GM19397 (cell line): ENCODE results near the gene RBPJ.

Experiments
- ATAC-seq: cut with Tn5 transposase; IDR thresholded peaks from one replicate; pipeline ENCODE4 v1.9.1; 2021; ENCODE audit warnings: mild to moderate bottlenecking, moderate library complexity; ENCODE audit not compliant: unreplicated experiment

Gene RBPJ

GRCh38 chr4:26452565-26453531, 132.0 kb downstream of the RBPJ start:
- ATAC-seq, result no peak

DNA sequence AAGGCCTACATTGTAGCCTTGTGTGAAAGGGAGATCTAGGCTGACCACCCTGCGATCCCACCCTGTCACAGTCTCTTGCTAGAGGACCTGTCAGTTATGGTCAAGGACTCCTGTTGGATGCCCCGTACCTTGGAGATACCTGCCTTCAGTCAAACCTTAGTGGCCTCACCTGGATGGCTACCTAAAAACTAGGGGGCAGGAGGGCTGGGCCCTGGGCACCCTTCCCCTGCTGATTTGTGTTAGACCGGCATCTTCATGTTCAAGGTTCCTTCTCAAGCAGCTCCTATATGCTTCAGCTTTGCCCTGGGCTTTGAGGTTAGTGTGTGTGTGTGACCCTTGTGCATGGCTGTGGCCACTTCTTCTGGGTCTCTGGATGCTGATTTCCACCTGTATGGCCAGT, 134.1 kb downstream of the RBPJ start:
- ATAC-seq, result no peak

- no peak for ATAC-seq
Measured at GRCh38 chr4:26455571-26455970, 134.8 kb downstream of the RBPJ start.

DNA sequence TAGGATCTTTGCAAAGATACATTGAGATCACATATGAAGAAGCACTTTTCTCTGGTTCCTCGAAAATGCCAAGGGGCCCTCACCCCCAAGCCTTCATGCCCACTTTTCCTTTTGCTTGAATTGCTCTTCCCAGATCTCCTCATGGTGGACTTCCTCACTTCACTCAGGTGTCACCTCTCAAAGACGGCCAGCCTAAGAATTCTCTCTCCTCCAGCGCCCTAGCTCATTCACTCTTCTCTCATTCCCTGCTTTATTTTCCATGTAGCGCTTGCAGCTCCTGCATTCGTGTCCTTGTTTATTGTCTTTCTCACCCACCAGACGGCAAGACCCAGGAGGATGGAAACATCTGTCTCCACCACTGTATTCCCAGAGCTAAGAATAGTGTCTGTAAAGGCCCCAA, 136.6 kb downstream of the RBPJ start:
- no peak for ATAC-seq

DNA sequence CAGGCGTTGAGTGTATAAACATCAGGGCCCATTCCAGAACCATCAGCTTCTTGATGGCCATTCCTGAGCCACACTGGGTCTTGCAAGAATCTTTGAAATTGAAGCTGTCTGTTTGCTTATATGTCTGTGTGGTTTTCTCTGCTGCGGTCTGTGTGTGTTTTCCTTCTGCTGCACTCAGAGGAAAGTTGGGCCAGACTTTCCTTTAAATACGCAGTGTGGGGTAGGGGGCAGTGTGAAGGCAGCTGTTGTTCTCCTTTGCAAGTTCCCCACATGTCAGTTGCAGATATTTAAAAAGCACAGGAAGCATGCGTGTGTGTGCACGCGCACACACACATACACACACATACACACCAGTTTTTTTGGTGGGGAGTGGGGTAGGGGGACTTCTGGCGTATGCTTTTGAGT, 137.3 kb downstream of the RBPJ start:
- no peak for ATAC-seq

- ATAC-seq, result no peak
Measured at GRCh38 chr4:26459054-26459755, 138.4 kb downstream of the RBPJ start.

GRCh38 chr4:26459756-26460530, 139.1 kb downstream of the RBPJ start:
- no peak for ATAC-seq

GRCh38 chr4:26462874-26463273, 142.1 kb downstream of the RBPJ start:
- no peak for ATAC-seq

GRCh38 chr4:26463386-26463785, 142.6 kb downstream of the RBPJ start:
- ATAC-seq, result no peak

DNA sequence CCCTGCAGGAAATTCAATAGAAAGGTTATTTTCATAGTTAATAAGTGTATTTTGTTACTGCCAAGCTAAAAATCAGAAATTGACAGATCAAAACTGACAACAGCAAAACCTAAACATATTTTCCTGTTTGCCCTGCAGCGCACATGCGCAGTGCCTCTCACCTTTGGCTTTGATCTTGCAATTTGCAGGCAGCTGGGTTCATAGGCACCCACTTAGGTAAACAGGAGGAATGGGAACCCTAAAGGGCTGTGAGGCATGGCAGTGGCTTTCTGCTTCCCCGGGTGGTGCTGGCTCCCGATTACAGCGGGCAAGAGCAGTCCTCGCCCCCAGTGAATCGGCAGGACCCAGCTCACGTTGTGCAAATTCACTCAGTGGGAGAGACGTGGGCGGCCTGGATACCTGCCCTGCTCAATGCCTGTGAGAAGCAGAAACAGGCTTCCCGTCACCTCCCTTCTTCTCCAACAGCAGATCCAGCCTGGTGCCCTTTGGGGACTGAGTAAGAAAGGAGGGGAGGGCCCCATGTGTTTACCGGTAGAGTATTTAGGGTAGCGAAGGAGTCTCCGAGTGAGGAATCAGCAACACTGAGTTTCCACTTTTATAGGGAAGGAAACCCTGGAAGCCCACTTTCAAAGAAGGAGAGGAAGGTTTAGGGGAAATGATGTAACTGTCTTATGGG, 143.7 kb downstream of the RBPJ start:
- no peak for ATAC-seq

DNA sequence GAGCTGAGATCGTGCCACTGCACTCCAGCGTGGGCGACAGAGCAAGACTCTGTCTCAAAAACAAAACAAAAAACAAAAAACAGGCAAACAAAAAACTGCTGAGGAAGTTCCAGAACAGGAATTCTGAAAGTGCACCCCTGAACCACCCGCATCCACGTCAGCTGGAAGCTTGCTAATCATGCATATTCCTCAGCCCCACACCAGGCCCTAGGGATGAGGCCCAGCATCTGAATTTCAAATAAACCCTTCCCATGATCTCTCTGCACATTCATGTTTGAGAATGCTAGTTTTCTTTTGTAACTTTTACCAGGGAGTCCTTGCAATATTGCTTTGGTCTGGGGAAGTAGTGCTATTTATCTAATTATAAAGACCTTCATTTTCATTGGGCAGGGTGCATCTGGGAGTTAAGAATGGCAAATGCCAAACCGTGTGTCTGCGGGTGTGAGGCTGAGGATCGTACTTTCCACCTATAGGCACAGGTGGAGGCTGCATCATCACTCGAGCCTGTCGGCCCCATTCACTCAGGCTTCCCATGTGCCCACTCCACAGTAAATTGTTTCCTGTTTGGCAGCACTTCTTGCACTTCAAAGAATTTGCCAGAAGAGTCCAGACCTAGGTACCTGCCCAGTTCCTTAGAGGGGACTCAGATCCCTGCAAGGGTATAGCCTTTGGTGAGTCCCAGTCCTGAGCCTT, 145.9 kb downstream of the RBPJ start:
- ATAC-seq, result no peak

GRCh38 chr4:26467724-26468123, 146.9 kb downstream of the RBPJ start:
- no peak for ATAC-seq

DNA sequence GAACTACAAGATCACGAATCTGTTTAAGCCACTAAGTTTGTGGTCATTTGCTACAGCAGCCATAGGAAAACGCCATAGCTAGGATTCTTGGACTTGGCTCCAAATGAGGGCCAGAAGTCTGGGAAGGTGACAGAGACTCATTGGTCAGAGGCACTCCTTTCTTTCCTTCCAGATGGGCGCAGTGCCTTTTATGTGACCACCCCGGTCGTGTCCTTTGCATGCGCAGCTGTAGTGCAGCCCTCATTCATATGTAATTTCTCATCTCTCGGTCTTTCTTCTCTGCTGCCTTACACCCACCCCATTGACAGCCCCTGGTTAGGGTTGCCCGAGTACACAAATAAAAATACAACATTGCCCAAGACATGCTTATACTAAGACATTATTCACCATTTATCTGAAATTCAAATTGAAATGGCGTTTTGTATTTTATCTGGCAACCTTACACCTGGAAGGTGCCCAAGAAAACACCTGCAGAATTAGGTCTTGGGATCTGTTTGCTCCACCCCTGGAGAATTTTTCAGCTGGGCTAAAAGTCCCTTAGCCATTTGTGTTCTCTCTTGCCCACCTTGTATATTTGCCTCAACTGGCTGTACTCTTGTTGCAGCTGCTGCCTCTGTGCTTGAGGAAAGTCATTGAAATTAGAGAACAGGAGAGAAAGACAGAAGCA, 147.6 kb downstream of the RBPJ start:
- ATAC-seq, result no peak

DNA sequence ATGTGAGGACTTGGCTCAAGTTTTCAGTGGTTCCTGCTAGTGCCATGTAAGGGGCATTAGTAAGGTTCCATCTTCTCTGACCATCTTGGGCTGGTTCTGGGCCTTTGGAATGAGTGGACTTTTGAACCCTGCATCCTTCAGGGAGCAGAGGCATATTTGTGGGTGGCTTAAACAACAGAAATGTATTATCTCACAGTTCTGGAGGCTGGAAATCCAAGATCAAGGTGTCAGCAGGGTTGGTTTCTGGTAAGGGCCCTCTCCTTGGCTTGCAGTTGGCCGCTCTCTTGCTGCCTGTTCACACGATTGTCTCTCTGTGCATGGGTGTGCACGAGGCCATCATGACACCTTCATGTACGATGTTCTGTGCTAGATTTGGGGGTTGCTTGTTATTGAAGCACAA, 148.2 kb downstream of the RBPJ start:
- ATAC-seq, result no peak

DNA sequence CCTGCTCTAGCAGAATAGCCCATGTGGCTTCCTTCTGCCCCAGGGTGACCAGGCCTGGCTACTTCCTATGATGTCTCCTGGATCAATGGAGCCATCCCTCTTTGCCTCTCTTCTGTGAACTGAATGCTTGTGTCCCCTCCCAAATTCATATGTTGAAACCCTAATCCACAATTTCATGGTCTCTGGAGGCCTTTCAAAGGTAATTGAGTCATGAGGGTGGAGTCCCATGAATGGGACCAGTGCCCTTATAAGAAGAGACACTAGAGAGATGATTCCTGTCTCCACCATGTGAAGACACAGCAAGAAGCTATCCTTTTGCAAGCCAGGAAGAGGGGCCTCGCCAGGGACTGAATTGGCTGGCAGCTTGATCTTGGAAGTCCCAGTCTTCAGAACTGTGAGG, 151.1 kb downstream of the RBPJ start:
- no peak for ATAC-seq

GRCh38 chr4:26473893-26474292, 153.1 kb downstream of the RBPJ start:
- ATAC-seq, result no peak

GRCh38 chr4:26474551-26474950, 153.7 kb downstream of the RBPJ start:
- no peak for ATAC-seq

DNA sequence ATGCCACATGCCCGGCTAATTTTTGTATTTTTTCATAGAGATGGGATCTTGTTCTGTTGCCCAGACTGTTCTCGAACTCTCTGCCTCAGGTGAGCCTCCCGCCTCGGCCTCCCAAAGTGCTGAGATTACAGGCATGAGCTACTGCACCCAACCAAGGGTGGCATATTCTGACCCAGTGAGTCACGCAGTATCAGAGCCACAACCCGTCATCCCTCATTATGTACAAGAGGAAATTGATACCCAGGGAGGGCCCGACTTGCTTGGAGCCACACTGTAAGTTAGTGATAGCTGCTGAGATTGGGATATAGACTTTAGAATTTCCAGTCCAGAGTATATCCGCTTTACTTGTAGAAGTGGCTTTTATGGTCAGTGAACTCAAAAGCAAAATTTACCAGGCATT, 154.9 kb downstream of the RBPJ start:
- ATAC-seq, result no peak

- ATAC-seq, result no peak
Measured at GRCh38 chr4:26476545-26476944, 155.7 kb downstream of the RBPJ start.

DNA sequence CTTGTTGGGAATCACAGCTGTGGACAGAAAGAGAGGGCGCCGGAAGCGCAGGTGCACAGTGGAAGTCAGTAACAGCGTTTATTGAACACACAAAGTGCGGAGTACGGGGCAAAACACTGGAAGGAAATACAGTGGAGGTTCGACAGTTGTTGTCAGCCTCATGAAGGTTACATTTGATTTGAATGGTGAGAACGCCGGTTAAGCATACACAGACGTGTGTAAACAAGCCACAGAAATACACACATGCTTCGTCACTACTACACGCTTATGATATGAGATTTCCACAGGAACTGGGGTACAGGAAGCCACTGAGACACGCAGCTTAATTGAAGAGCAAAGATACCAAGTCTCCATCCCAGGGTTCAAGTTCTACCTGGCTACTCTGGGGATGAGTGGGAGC, 157.5 kb downstream of the RBPJ start:
- no peak for ATAC-seq
